ENCODE measurements around the gene ATXN3L.
"Not testable (repeated sequence)": the region's sequence is repeated elsewhere in the genome, so short reads cannot be mapped to it uniquely, and the experiment has no call there.

Gene ATXN3L

GRCh38 chrX:13323241-13323640 is 3.4 kb upstream of the ATXN3L start:
- in situ Hi-C loops (cut with MboI; ENCODE audit: low pct_unique_long_range_greater_than_20kb, low sequenced_read_pairs, unreplicated experiment): no loop called here
- no peak for TF ChIP-seq CTCF (IDR thresholded peaks at IDR 0.05; ENCODE audit: extremely low read depth, insufficient read depth, missing control alignments)
- DNase-seq (ENCODE audit: low spot score): no peak

GRCh38 chrX:13317366-13317765 is 2.5 kb downstream of the ATXN3L start:
- no peak for DNase-seq (ENCODE audit: low spot score)
- in situ Hi-C loops (cut with MboI; ENCODE audit: low pct_unique_long_range_greater_than_20kb, low sequenced_read_pairs, unreplicated experiment): no loop called here
- TF ChIP-seq CTCF (IDR thresholded peaks at IDR 0.05; ENCODE audit: extremely low read depth, insufficient read depth, missing control alignments): no peak

GRCh38 chrX:13311560-13311959 is 8.3 kb downstream of the ATXN3L start:
- in situ Hi-C loops (cut with MboI; ENCODE audit: low pct_unique_long_range_greater_than_20kb, low sequenced_read_pairs, unreplicated experiment): no loop called here
- no peak for DNase-seq (ENCODE audit: low spot score)
- TF ChIP-seq CTCF (IDR thresholded peaks at IDR 0.05; ENCODE audit: extremely low read depth, insufficient read depth, missing control alignments): no peak

- DNase-seq (ENCODE audit: low spot score): no peak
- in situ Hi-C loops (cut with MboI; ENCODE audit: low pct_unique_long_range_greater_than_20kb, low sequenced_read_pairs, unreplicated experiment): no loop called here
- TF ChIP-seq CTCF (IDR thresholded peaks at IDR 0.05; ENCODE audit: extremely low read depth, insufficient read depth, missing control alignments): no peak
These were observed 10.2 kb downstream of the ATXN3L start for GRCh38 chrX:13309631-13310030.

GRCh38 chrX:13307041-13307440 is 12.8 kb downstream of the ATXN3L start:
- no peak for DNase-seq (ENCODE audit: low spot score)
- no peak for TF ChIP-seq CTCF (IDR thresholded peaks at IDR 0.05; ENCODE audit: extremely low read depth, insufficient read depth, missing control alignments)

GRCh38 chrX:13305108-13305507 is 14.7 kb downstream of the ATXN3L start:
- in situ Hi-C loops (cut with MboI; ENCODE audit: low pct_unique_long_range_greater_than_20kb, low sequenced_read_pairs, unreplicated experiment): no loop called here
- TF ChIP-seq CTCF (IDR thresholded peaks at IDR 0.05; ENCODE audit: extremely low read depth, insufficient read depth, missing control alignments): no peak
- DNase-seq (ENCODE audit: low spot score): no peak

More at GRCh38 chrX:13307041-13307440, 12.8 kb downstream of the ATXN3L start:
- in situ Hi-C loops (cut with MboI; ENCODE audit: low pct_unique_long_range_greater_than_20kb, low sequenced_read_pairs, unreplicated experiment): no loop called here

- in situ Hi-C loops (cut with MboI; ENCODE audit: low pct_unique_long_range_greater_than_20kb, low sequenced_read_pairs, unreplicated experiment): no loop called here
- no peak for TF ChIP-seq CTCF (IDR thresholded peaks at IDR 0.05; ENCODE audit: extremely low read depth, insufficient read depth, missing control alignments)
- no peak for DNase-seq (ENCODE audit: low spot score)
These were observed 15.8 kb downstream of the ATXN3L start for GRCh38 chrX:13304052-13304451.

GRCh38 chrX:13303248-13303647 is 16.6 kb downstream of the ATXN3L start:
- in situ Hi-C loops (cut with MboI; ENCODE audit: low pct_unique_long_range_greater_than_20kb, low sequenced_read_pairs, unreplicated experiment); DNase-seq (ENCODE audit: low spot score): not testable (repeated sequence)
